GM12878 (cell line): ENCODE results near the gene ZFP64. TPM values are rescaled to one million over a fixed set of nuclear protein-coding genes. Genes with fewer than 3 reads are reported as not detected.

ENCODE experiments used
- BACH1 ChIP-seq: fragments of 450-650 bp; IDR thresholded peaks from 2 replicates; pipeline ENCODE4 v1.6.1; 2017; ENCODE audit warnings: mild to moderate bottlenecking, borderline replicate concordance
- BCL11A ChIP-seq: IDR thresholded peaks from 2 replicates; pipeline ENCODE4 v1.6.1; 2011; ENCODE audit warnings: low read depth, low read length
- BMI1 ChIP-seq: fragments of 450-650 bp; IDR thresholded peaks from 2 replicates; pipeline ENCODE4 v1.6.1; 2016; ENCODE audit warnings: mild to moderate bottlenecking, moderate library complexity, borderline replicate concordance
- CHD1 ChIP-seq: IDR thresholded peaks from 2 replicates; pipeline ENCODE4 v1.6.1; 2012; ENCODE audit warnings: low read depth, low read length, improper control_type of control experiment
- CREB1 ChIP-seq: IDR thresholded peaks from 2 replicates; pipeline ENCODE4 v1.6.1; 2012; ENCODE audit warnings: low read depth, mild to moderate bottlenecking, inconsistent platforms
- DPF2 ChIP-seq: fragments of 450-650 bp; IDR thresholded peaks from 2 replicates; pipeline ENCODE4 v1.6.1; 2017; ENCODE audit warnings: mild to moderate bottlenecking
- EZH2 ChIP-seq: IDR thresholded peaks from 2 replicates; pipeline ENCODE4 v1.6.1; 2012; ENCODE audit warnings: low read depth, mild to moderate bottlenecking, control low read depth, inconsistent platforms, low read length, borderline replicate concordance; ENCODE audit not compliant: control insufficient read depth
- FOS ChIP-seq: IDR thresholded peaks from 3 replicates; pipeline ENCODE4 v1.6.1; 2011; ENCODE audit warnings: borderline replicate concordance; ENCODE audit not compliant: insufficient read length; ENCODE audit errors: extremely low read depth
- GABPA ChIP-seq: IDR thresholded peaks from 2 replicates; pipeline ENCODE4 v1.6.1; 2014; ENCODE audit warnings: antibody characterized with exemption, low read depth, mild to moderate bottlenecking, inconsistent platforms
- HDAC2 ChIP-seq: fragments of 200-600 bp; sonication (generic); IDR thresholded peaks from 2 replicates; pipeline ENCODE4 v1.6.1; 2017
- HDGF ChIP-seq: fragments of 450-650 bp; IDR thresholded peaks from 2 replicates; pipeline ENCODE4 v1.6.1; 2016; ENCODE audit warnings: antibody characterized with exemption
- IRF4 ChIP-seq: IDR thresholded peaks from 2 replicates; pipeline ENCODE4 v1.6.1; 2011; ENCODE audit warnings: low read depth, low read length
- KLF5 ChIP-seq: fragments of 450-650 bp; IDR thresholded peaks from 2 replicates; pipeline ENCODE4 v1.6.1; 2014; ENCODE audit warnings: mild to moderate bottlenecking; ENCODE audit not compliant: partially characterized antibody
- NFXL1 ChIP-seq: fragments of 450-650 bp; IDR thresholded peaks from 2 replicates; pipeline ENCODE4 v1.6.1; 2017; ENCODE audit warnings: antibody characterized with exemption, mild to moderate bottlenecking, borderline replicate concordance
- PBX3 ChIP-seq: IDR thresholded peaks from 2 replicates; pipeline ENCODE4 v1.6.1; 2011; ENCODE audit warnings: mild to moderate bottlenecking, low read depth, low read length, moderate library complexity; ENCODE audit not compliant: insufficient replicate concordance
- SIX5 ChIP-seq: IDR thresholded peaks from 2 replicates; pipeline ENCODE4 v1.6.1; 2011; ENCODE audit warnings: mild to moderate bottlenecking, low read depth, low read length, moderate library complexity; ENCODE audit not compliant: severe bottlenecking
- SMAD5 ChIP-seq: IDR thresholded peaks from 2 replicates; pipeline ENCODE4 v1.6.1; 2016; ENCODE audit warnings: antibody characterized with exemption, low read depth
- STAT1 ChIP-seq: fragments of 450-650 bp; conservative IDR thresholded peaks from 2 replicates; pipeline ENCODE4 v1.6.1; 2014; ENCODE audit warnings: antibody characterized with exemption, mild to moderate bottlenecking
- SUPT20H ChIP-seq: IDR thresholded peaks from 2 replicates; pipeline ENCODE4 v1.6.1; 2011; ENCODE audit warnings: low read depth, mild to moderate bottlenecking, low read length, moderate library complexity, borderline replicate concordance; ENCODE audit not compliant: control insufficient read depth
- TARDBP ChIP-seq: IDR thresholded peaks from 2 replicates; pipeline ENCODE4 v1.6.1; 2016; ENCODE audit warnings: borderline replicate concordance
- ZNF622 ChIP-seq: fragments of 450-650 bp; IDR thresholded peaks from 2 replicates; pipeline ENCODE4 v1.6.1; 2017; ENCODE audit warnings: mild to moderate bottlenecking, inconsistent platforms
- polyA plus RNA-seq, 11 experiments: library from polyadenylated mRNA; depleted of rRNA in 4 of 11; unstranded in 6 of 11; stranded (reverse) in 5 of 11; fragments of >200 nt; fragmentation: Nextera tagmentation in 4 of 11; fragmentation: Illumina TruSeq in 1 of 11; extraction: Ambion mirVana in 4 of 11; extraction: Trizol in 1 of 11; gene quantifications; 1 replicate in 1 of 11; 2 replicates in 10 of 11; pipeline versions ENCODE4 v1.2.1 to v1.2.3, GENCODE V29; 2011 to 2016; ENCODE audit warnings: inconsistent platforms in 2 of 11, missing spikeins in 2 of 11, low read depth in 1 of 11
- total RNA-seq, 4 experiments: library from RNA; depleted of rRNA in 3 of 4; stranded (reverse); fragments of >200 nt in 3 of 4; fragmentation: Illumina TruSeq in 1 of 4; extraction: Trizol in 1 of 4; gene quantifications; 2 replicates each; pipeline versions ENCODE4 v1.2.1 to v1.2.3, GENCODE V29; 2013 to 2021
- TF ChIP-seq, protein P1 (sequence below): fragments of 450-650 bp; formaldehyde crosslinking; IDR thresholded peaks from 2 replicates; pipeline ENCODE4 v1.4.0; 2020; ENCODE audit warnings: mild to moderate bottlenecking, moderate library complexity
- TF ChIP-seq, protein P2 (sequence below): fragments of 450-650 bp; IDR thresholded peaks from 2 replicates; pipeline ENCODE4 v1.6.1; 2018; ENCODE audit warnings: borderline replicate concordance, mild to moderate bottlenecking; ENCODE audit not compliant: partially characterized antibody

Gene ZFP64
- total and polyA plus RNA-seq, 10 of the 15 experiments (the other 5 are each of a cell fraction or from before 2014, with no cell fraction given): 2.3 to 21.8 (median 11.8) TPM

GRCh38 chr20:52179331-52180179 is 12.0 kb downstream of the ZFP64 start (continued):
- TF ChIP-seq CREB1 (peak; percentile 53; the same call in 1 of the 2 replicates), BACH1 (peak; percentile 31; the same call in 1 of the 2 replicates), SUPT20H (no peak), EZH2 (no peak), BCL11A (peak; percentile 78), SIX5 (no peak), SMAD5 (peak; percentile 51; the same call in 1 of the 2 replicates), PBX3 (peak; percentile 56), HDAC2 (no peak), IRF4 (peak; percentile 83), ZNF622 (no peak), HDGF (no peak), DPF2 (peak; percentile 72), STAT1 (no peak), GABPA (peak; percentile 52; the same call in 1 of the 2 replicates), FOS (no peak), TARDBP (0 out of 2 replicates have a peak, but pooled peaks have one; percentile 45), CHD1 (no peak), KLF5 (peak; percentile 15), BMI1 (peak; percentile 38; the same call in 1 of the 2 replicates), NFXL1 (no peak)
- TF ChIP-seq, protein P1, sequence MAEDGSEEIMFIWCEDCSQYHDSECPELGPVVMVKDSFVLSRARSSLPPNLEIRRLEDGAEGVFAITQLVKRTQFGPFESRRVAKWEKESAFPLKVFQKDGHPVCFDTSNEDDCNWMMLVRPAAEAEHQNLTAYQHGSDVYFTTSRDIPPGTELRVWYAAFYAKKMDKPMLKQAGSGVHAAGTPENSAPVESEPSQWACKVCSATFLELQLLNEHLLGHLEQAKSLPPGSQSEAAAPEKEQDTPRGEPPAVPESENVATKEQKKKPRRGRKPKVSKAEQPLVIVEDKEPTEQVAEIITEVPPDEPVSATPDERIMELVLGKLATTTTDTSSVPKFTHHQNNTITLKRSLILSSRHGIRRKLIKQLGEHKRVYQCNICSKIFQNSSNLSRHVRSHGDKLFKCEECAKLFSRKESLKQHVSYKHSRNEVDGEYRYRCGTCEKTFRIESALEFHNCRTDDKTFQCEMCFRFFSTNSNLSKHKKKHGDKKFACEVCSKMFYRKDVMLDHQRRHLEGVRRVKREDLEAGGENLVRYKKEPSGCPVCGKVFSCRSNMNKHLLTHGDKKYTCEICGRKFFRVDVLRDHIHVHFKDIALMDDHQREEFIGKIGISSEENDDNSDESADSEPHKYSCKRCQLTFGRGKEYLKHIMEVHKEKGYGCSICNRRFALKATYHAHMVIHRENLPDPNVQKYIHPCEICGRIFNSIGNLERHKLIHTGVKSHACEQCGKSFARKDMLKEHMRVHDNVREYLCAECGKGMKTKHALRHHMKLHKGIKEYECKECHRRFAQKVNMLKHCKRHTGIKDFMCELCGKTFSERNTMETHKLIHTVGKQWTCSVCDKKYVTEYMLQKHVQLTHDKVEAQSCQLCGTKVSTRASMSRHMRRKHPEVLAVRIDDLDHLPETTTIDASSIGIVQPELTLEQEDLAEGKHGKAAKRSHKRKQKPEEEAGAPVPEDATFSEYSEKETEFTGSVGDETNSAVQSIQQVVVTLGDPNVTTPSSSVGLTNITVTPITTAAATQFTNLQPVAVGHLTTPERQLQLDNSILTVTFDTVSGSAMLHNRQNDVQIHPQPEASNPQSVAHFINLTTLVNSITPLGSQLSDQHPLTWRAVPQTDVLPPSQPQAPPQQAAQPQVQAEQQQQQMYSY (CRISPR knock-in tag): no peak
- TF ChIP-seq, protein P2, sequence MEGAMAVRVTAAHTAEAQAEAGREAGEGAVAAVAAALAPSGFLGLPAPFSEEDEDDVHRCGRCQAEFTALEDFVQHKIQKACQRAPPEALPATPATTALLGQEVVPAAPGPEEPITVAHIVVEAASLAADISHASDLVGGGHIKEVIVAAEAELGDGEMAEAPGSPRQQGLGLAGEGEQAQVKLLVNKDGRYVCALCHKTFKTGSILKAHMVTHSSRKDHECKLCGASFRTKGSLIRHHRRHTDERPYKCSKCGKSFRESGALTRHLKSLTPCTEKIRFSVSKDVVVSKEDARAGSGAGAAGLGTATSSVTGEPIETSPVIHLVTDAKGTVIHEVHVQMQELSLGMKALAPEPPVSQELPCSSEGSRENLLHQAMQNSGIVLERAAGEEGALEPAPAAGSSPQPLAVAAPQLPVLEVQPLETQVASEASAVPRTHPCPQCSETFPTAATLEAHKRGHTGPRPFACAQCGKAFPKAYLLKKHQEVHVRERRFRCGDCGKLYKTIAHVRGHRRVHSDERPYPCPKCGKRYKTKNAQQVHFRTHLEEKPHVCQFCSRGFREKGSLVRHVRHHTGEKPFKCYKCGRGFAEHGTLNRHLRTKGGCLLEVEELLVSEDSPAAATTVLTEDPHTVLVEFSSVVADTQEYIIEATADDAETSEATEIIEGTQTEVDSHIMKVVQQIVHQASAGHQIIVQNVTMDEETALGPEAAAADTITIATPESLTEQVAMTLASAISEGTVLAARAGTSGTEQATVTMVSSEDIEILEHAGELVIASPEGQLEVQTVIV: no peak
